LNCaP clone FGC (cell line): ENCODE results near the gene DOCK7.
"Not testable (repeated sequence)": the region's sequence is repeated elsewhere in the genome, so short reads cannot be mapped to it uniquely, and the experiment has no call there.

Experiments
- DNase-seq: peaks from one replicate; pipeline ENCODE4 v3.0.0-alpha.2; 2011; ENCODE audit warnings: low read depth
- H3K4me3 ChIP-seq: 2 replicates; pipeline ENCODE4 v1.5.1; 2011; ENCODE audit warnings: mild to moderate bottlenecking, low read depth, low read length, control low read depth
- CTCF ChIP-seq: IDR thresholded peaks from 2 replicates; pipeline ENCODE4 v1.5.1; 2012; ENCODE audit warnings: mild to moderate bottlenecking; ENCODE audit not compliant: control insufficient read depth, insufficient read depth; ENCODE audit errors: extremely low read depth

The DOCK7 gene

GRCh38 chr1:62682531-62682930 lies 5.7 kb downstream of the DOCK7 start:
- no peak for TF ChIP-seq CTCF
- H3K4me3 ChIP-seq, result no peak overlapping the region
- no peak for DNase-seq

- H3K4me3 ChIP-seq, DNase-seq: not testable (repeated sequence)
Measured at GRCh38 chr1:62680992-62681391, 7.2 kb downstream of the DOCK7 start.

- not testable (repeated sequence) for H3K4me3 ChIP-seq, DNase-seq
Measured at GRCh38 chr1:62677822-62678221, 10.4 kb downstream of the DOCK7 start.

GRCh38 chr1:62676611-62677356 lies 11.4 kb downstream of the DOCK7 start:
- H3K4me3 ChIP-seq, result no peak overlapping the region
- DNase-seq, result no peak
- TF ChIP-seq CTCF, result no peak

GRCh38 chr1:62673629-62674028 lies 14.6 kb downstream of the DOCK7 start:
- no peak overlapping the region for H3K4me3 ChIP-seq
- DNase-seq, result no peak
- TF ChIP-seq CTCF, result no peak

GRCh38 chr1:62672029-62672428 lies 16.2 kb downstream of the DOCK7 start:
- DNase-seq, result no peak
- H3K4me3 ChIP-seq, result no peak overlapping the region
- no peak for TF ChIP-seq CTCF

- no peak overlapping the region for H3K4me3 ChIP-seq
- no peak for TF ChIP-seq CTCF
- DNase-seq, result no peak
Measured at GRCh38 chr1:62654744-62655143, 33.4 kb downstream of the DOCK7 start.

GRCh38 chr1:62652387-62652786 lies 35.8 kb downstream of the DOCK7 start:
- H3K4me3 ChIP-seq, result no peak overlapping the region
- DNase-seq, result peak; percentile 38
- TF ChIP-seq CTCF, result no peak
